Medulla oblongata (tissue), 1 donor: ENCODE results near the gene CDC42BPA.
"Not testable (repeated sequence)": the region's sequence is repeated elsewhere in the genome, so short reads cannot be mapped to it uniquely, and the experiment has no call there.

ENCODE experiments used
- DNase-seq: peaks from one replicate; pipeline ENCODE4 v3.0.0-alpha.2; 2015; ENCODE audit errors: extremely low spot score

CDC42BPA gene, protein sequence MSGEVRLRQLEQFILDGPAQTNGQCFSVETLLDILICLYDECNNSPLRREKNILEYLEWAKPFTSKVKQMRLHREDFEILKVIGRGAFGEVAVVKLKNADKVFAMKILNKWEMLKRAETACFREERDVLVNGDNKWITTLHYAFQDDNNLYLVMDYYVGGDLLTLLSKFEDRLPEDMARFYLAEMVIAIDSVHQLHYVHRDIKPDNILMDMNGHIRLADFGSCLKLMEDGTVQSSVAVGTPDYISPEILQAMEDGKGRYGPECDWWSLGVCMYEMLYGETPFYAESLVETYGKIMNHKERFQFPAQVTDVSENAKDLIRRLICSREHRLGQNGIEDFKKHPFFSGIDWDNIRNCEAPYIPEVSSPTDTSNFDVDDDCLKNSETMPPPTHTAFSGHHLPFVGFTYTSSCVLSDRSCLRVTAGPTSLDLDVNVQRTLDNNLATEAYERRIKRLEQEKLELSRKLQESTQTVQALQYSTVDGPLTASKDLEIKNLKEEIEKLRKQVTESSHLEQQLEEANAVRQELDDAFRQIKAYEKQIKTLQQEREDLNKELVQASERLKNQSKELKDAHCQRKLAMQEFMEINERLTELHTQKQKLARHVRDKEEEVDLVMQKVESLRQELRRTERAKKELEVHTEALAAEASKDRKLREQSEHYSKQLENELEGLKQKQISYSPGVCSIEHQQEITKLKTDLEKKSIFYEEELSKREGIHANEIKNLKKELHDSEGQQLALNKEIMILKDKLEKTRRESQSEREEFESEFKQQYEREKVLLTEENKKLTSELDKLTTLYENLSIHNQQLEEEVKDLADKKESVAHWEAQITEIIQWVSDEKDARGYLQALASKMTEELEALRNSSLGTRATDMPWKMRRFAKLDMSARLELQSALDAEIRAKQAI (N-terminal part only)

DNA sequence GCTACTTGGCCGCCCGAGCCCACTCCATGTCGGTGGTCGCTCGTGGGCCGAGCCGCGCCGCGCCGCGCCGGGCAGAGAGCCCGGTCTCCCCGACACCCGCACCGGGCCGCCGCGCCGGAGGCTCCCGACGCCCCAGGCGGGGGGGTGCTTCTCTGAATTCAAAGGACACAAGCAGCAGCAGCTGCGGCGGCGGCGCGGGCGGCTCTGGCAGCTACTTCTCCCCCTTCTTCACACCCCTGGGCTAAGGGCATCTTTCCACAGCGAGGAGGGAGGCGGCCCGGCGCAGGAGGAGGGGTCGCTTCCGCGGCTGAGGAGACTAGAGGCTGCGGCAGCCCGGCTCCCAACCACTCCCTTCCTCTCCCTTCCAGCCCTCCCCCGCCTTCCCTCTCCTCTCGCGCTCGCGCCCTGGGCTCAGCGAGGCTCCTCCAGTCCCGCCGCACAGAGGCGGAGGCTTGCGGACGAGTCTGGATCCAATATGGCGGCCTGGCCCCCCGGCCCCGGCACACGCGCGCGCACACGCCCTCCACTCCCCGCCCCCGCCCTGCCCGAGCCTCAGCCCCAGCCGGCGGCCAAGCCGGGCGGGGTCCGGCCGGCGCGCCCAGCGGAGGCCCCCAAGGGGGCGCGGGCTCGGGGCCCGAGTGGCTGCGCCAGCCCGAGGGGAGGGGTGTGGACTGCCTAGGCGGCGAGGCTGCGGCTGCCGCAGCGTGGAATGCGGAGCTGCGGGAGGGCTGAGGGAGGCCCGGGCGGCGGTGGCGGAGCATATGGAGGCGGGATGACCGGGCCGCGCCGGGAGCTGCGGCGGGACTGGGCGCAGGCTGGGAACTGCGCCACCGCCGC lies at the start of gene CDC42BPA:
CDC42BPA (minus strand) TSS at position 477 of the 837 bp plus-strand sequence. CDS start 1,310 bp downstream, outside the sequence.
- DNase-seq = peak; percentile 75

GRCh38 chr1:227368009-227368408 lies 49.7 kb upstream of the CDC42BPA start:
- no peak for DNase-seq

DNA sequence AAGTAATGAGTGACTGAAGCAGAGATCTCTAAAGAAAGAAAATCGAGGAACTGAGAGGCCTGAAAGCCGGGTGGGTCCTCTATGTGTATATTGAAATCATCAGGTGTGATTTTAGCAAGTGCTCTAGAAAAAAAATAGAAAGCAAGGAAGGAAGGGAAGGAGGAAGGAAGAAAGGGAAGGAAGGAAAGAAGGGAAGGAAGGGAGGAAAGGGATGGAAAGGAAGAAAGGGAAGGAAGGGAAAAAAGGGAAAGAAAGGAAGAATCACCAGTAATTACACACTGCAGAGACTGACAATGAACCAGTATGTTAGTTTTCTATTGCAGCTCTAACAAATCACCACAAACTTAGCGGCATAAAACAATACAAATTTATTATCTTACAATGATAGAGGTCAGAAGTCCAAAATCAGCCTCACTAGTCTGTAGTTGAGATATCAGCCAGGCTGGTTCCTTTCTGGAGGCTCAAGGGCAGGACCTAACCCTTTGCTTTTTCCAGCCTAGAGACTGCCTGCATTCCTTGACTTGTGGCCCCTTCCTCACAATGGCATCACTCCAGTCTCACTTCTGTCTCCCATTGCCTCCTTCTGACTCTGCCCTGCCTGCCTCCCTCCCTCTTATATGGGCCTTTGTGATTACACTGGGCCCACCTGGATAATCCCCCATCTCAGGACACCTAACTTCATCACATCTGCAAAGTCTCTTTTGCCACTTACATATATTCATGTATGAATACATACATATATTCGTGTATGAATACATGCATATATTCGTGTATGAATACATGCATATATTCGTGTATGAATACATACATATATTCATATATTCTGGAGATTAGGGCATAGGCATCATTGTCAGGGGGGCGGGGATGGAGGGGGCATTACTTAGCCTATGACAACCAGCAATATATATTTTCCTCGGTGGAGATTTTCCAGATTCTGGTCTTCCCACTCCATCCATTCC lies 47.5 kb upstream of the CDC42BPA start:
- no peak for DNase-seq

DNA sequence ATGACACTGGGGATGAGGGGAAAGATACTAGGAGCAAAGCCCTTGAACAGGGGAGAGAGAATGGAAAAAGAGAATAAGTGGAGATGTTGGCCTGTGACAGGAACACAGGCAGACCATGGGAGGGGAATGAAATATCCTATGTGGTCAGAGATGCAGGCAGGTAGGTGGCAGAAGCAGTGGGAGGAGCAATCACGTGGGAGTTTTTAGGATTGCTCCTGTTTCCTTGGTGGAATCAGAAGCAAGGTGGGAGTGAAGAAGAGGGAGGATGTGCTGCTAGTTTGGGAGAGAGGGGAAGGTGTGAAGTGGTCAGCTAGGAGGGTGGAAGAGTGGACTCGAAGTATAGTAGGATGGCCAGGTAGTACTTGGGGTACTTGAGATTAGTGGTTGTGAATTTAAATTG lies 46.4 kb upstream of the CDC42BPA start:
- no peak for DNase-seq

- DNase-seq = no peak
Measured at GRCh38 chr1:227363825-227364224, 45.5 kb upstream of the CDC42BPA start.

- DNase-seq = no peak
Measured at GRCh38 chr1:227362039-227362438, 43.7 kb upstream of the CDC42BPA start.

DNA sequence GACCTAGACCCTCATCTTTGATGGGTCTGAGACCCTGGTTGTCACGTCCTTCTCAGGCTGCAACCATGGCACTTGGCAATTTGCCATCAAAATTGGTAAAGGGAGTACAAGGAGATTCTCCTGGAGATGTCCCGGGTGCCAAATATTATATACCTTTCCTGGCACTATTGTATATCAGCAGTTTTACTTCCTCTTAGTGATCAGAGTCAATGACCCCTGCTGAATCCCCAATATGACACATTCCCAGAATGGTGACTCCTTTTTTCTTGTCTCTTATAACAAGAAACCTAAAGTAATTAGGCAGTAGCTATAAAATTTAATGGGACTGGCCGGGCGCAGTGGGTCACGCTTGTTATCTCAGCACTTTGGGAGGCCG lies 39.6 kb upstream of the CDC42BPA start:
- no peak for DNase-seq

DNA sequence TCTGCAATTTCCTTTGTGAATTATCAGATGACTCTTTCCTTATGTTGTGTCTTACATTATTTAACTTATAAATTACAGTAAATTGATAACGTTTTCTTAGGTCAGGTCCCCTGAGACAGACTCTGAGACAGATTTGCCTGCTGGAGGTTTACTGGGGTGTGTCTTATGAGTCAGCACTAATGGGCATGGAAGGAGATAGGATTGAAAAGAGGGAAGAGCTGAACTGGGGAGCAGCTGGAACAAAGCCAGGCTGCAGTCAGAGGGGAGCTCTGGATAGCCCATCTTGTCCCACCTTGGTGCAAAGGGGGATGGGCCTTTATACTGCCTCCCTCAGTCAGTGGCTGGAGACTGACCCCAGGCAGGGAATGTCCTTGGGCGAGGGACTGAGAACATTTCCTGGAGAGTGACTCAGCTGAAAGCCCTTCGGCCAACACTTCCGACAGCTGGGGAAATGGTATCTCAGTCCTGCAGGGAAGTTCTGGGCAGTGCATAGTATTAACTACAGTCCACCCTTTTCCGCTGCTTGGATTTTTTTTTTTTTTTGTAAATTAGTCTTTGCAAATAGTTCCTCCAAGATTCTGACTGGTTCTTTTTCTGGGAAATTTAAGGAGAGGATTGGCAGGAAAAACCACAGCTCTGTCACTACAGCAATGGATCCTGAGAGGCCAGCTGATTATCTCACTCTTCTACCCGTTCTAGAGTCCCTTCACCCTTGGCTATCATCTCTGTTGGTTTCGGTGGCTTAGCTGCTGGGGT lies 39.1 kb upstream of the CDC42BPA start:
- no peak for DNase-seq

DNA sequence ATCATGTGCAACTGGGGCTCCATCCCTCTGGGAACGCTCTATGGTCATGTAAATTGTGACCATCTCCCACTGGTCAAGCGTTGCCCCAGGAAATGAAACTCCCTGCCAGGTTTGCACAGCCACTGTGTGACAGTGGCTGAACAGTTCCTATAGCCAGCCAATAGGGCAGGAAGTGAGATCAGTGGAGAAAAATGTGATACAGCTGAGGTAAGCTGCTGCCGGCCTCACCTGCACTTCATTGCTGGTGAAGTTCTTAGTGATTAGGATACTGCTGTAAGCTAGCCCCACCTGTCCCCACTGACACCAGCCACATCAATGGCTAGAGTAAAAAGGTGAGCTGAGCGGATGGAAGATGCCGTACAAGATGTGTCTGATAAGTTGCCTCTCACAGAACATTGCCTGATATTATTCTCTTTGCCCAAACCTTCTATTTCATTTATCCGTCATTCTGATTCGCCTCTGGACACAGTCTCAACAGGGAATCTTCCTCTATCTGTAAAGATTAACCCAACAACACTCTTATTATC lies 38.4 kb upstream of the CDC42BPA start:
- no peak for DNase-seq

DNA sequence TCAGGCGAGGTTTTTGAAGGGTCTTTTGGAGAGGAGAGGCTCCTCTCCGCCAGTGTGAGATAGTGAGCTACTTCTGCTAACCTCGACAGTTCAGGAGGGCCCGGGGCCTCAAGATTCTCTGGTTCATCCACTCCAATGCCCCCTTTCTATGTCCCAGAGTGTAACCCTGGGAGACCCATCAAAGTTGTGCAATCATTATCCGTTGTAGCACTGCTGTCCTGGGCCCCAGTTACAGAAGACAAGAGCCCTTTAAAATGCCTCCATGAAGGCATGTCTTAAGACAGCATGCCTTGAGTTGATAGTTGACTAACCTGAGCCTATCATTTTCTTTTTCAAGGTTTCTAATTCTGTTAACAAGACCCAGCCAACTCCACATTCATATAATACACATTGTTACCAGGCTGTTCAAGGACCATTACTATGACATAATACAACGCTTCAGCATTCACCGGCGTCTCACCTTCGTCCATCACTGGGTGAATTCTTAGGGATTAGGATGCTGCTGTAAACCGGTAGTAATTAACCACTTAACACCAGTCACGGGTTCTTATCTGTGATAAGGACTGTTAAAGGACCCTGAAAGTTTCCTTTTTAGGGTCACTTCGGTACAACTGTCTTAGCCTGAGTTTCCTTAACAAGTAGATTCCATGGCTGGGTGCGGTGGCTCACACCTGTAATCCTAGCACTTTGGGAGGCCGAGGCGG lies 37.4 kb upstream of the CDC42BPA start:
- no peak for DNase-seq

DNA sequence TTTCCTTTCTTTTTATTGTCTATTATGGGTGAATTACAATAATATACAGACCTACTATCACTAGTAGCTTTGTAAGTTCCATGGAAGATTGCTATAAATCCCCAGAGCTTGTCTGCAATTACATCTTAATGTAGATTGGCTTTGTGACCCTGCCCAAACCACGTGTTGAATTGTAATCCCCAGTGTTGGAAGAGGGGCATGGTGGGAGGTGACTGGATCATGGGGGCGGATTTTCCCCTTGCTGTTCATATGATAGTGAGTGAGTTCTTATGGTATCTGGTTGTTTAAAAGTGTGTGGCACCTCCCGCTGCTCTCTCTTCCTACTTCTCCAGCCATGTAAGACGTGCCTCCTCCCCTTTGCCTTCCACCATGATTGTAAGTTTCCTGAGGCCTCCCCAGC lies 34.9 kb upstream of the CDC42BPA start:
- DNase-seq = no peak

DNA sequence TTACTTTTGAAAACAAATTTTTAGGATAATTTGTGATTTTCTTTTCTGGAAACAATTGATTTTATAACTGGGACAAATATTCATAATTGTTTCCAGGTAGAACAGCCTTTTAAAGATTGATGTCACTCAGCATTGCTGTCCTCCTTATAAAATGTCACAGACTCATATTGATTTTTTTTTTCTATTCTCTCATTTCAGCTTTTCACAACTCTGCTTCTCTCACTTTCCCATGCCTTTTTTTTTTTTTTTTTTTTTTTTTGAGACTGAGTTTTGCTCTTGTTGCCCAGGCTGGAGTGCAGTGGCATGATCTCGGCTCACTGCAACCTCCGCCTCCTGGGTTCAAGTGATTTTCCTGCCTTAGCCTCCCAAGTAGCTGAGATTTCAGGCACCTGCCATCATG lies 33.9 kb upstream of the CDC42BPA start:
- not testable (repeated sequence) for DNase-seq

- DNase-seq = no peak
Measured at GRCh38 chr1:227351443-227351842, 33.2 kb upstream of the CDC42BPA start.

DNA sequence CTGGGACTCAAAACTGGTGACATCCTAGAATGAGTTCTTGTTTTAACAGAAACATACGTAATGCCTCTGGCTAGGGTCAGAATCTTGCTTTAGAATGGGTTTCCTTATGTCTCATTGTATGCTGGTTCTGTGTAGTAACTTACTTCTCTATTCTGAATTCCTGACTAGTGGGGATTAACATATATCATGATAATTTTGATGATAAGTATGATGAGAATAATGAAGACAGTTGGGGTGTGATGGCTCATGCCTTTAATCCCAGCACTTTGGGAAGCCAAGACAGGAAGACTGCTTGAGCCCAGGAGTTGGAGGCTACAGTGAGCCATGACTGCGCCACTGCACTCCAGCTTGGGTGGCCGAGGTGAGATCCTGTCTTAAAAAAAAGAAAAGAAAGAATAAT lies 31.7 kb upstream of the CDC42BPA start:
- no peak for DNase-seq

- DNase-seq = no peak
Measured at GRCh38 chr1:227343727-227344551, 25.6 kb upstream of the CDC42BPA start.

- DNase-seq = no peak
Measured at GRCh38 chr1:227343206-227343605, 24.9 kb upstream of the CDC42BPA start.

DNA sequence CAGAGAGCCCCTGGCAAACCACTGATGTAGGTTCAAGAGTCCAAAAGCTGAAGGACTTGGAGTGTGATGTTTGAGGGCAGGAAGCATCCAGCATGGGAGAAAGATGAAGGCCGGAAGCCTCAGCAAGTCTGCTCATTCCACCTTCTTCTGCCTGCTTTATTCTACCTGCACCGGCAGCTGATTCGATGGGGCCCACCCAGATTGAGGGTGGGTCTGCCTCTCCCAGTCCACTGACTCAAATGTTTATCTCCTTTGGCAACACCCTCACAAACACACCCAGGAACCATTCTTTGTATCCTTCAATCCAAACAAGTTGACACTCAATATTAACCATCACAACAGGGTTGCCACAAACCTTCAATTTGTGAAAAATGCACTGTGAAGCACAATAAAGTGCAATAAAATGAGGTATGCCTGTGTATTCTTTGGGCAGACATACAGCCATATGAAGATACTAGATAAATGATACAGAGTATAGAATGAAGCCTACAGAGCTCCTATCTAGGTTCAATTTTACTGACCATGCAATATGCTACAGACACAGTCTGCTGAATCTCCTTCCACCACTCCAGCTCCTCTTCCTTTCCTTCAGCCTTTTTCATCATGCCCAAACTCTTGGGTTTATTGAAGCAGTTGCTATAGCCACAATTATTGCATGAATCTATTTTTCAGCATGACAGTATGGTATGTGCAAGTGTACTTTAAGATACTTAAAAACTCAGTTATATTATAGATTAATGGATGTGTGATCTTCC lies 24.0 kb upstream of the CDC42BPA start:
- DNase-seq = no peak
